Naive thymus-derived CD4-positive, alpha-beta T cell (primary cell): Measurements from ENCODE around the gene YKT6. TPM values are rescaled to one million over a fixed set of nuclear protein-coding genes. Genes with fewer than 3 reads are reported as not detected.

Source experiments
- ATAC-seq: fragments of 150-1000 bp; cut with Tn5 transposase; 2 replicates; pipeline ENCODE4 v1.10.0; 2021; ENCODE audit warnings: mild to moderate bottlenecking, moderate library complexity
- CTCF ChIA-PET: fragments of 350-600 bp; sonication (Branson Sonifier 250); formaldehyde crosslinking; loops from one replicate; lab custom pipeline; 2021; ENCODE audit warnings: antibody characterized with exemption; lab: Charles Lee
- POLR2A ChIA-PET: fragments of 350-600 bp; sonication (Branson Sonifier 250); formaldehyde crosslinking; loops from one replicate; lab custom pipeline; 2021; ENCODE audit warnings: antibody characterized with exemption, inconsistent platforms; lab: Charles Lee
- DNase-seq, 9 donors: peaks; one replicate each; pipeline versions ENCODE4 v3.0.0 to v3.0.0-alpha.2; 2020 to 2022; ENCODE audit warnings: mixed read lengths in 1 of 9
- H3K27ac ChIP-seq: one replicate; pipeline ENCODE4 v1.7.0; 2013; ENCODE audit warnings: mild to moderate bottlenecking, low read depth, low read length, moderate library complexity
- H3K27me3 ChIP-seq, 2 donors: one replicate each; pipeline ENCODE4 v1.7.0; 2013; ENCODE audit warnings: low read length in 2 of 2, mild to moderate bottlenecking in 2 of 2, moderate library complexity in 2 of 2; ENCODE audit not compliant: control insufficient read depth in 2 of 2, insufficient read depth in 2 of 2
- H3K36me3 ChIP-seq, 3 experiments: 1 replicate in 2 of 3; 2 replicates in 1 of 3; pipeline ENCODE4 v1.7.0; 2013; ENCODE audit warnings: low read length in 3 of 3, mild to moderate bottlenecking in 3 of 3, moderate library complexity in 1 of 3; ENCODE audit not compliant: insufficient read depth in 3 of 3, control insufficient read depth in 2 of 3
- H3K4me1 ChIP-seq, 2 donors: one replicate each; pipeline ENCODE4 v1.7.0; 2013; ENCODE audit warnings: low read length in 2 of 2, mild to moderate bottlenecking in 2 of 2, moderate library complexity in 1 of 2; ENCODE audit not compliant: control insufficient read depth in 2 of 2, insufficient read depth in 2 of 2
- H3K4me3 ChIP-seq: 2 replicates; pipeline ENCODE4 v1.7.0; 2013; ENCODE audit warnings: mild to moderate bottlenecking, low read length
- H3K9me3 ChIP-seq, 3 experiments: 1 replicate in 2 of 3; 2 replicates in 1 of 3; pipeline ENCODE4 v1.7.0; 2013; ENCODE audit warnings: low read length in 3 of 3; ENCODE audit not compliant: control insufficient read depth in 2 of 3
- H3K27ac Mint-ChIP-seq, 9 donors: one replicate each; pipeline ENCODE4 v1.8.0; 2020 to 2022; ENCODE audit warnings: mixed read lengths in 9 of 9, mild to moderate bottlenecking in 8 of 9, moderate library complexity in 5 of 9, inconsistent platforms in 2 of 9
- H3K27me3 Mint-ChIP-seq, 5 donors: one replicate each; pipeline ENCODE4 v1.8.0; 2021 to 2022; ENCODE audit warnings: mixed read lengths in 5 of 5, mild to moderate bottlenecking in 1 of 5
- H3K36me3 Mint-ChIP-seq, 5 donors: one replicate each; pipeline ENCODE4 v1.8.0; 2020 to 2022; ENCODE audit warnings: mixed read lengths in 5 of 5, mild to moderate bottlenecking in 3 of 5, inconsistent platforms in 1 of 5
- H3K4me1 Mint-ChIP-seq, 7 donors: one replicate each; pipeline ENCODE4 v1.8.0; 2020 to 2022; ENCODE audit warnings: mixed read lengths in 7 of 7, mild to moderate bottlenecking in 3 of 7, inconsistent platforms in 1 of 7
- H3K4me3 Mint-ChIP-seq, 10 donors: one replicate each; pipeline ENCODE4 v1.8.0; 2020 to 2022; ENCODE audit warnings: mild to moderate bottlenecking in 10 of 10, mixed read lengths in 10 of 10, moderate library complexity in 6 of 10, inconsistent platforms in 2 of 10
- H3K9me3 Mint-ChIP-seq, 11 donors: one replicate each; pipeline ENCODE4 v1.8.0; 2020 to 2022; ENCODE audit warnings: mixed read lengths in 11 of 11, mild to moderate bottlenecking in 4 of 11, inconsistent platforms in 1 of 11, moderate library complexity in 1 of 11
- intact Hi-C, 2 donors: fragments of 100-400 bp; cut with micrococcal nuclease; formaldehyde crosslinking; loops; one replicate each; pipeline ENCODE4 v1.15.1; 2023
- polyA plus RNA-seq, 2 donors: library from polyadenylated mRNA; unstranded; fragments of 300-500 nt; fragmentation: Illumina TruSeq; gene quantifications; one replicate each; pipeline ENCODE4 v1.2.3, GENCODE V29; 2021
- total RNA-seq, 6 experiments: library from RNA in 5 of 6; stranded (reverse) in 5 of 6; gene quantifications; 1 replicate in 5 of 6; 2 replicates in 1 of 6; pipeline ENCODE4 v1.2.3 and lab custom pipeline; 2021 to 2026

Gene YKT6
- total and polyA plus RNA-seq, 7 experiments from 2014 or later: 32.6 to 80.9 (median 59.9) TPM

DNA sequence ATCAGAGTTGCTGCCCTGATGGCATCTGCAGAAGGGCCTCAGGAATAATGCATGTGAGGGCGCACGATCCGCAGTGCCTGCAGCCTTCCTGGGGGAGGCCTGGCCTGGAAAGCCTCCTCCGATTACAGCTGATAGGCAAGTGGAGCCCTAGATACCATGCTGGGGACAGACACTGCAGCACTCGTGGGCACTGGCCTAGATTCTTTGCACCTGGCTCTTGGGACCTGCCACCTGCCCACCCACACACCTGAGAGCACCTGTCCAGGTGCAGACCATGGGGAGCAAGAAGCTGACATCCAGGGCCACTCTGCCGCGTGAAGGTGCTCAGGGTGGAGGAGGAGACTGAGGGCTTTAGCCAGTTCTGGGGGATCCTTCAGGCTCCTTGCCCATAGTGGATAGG lies 14.8 kb downstream of the YKT6 start:
- CTCF ChIA-PET: no interaction called here
- H3K4me3 Mint-ChIP-seq: no peak overlapping the region
- Histone ChIP-seq H3K27me3 (no peaks in the 10 kb centered on the region), H3K4me1 (no peaks in the 10 kb centered on the region), H3K9me3 (no peaks in the 10 kb centered on the region), H3K4me3 (no peak overlapping the region), H3K36me3 (peaks cover 4 to 33% (median 7%) of the 10 kb centered on the region in 3 experiments), H3K27ac (no peak overlapping the region)
- no peaks in the 10 kb centered on the region for H3K9me3 Mint-ChIP-seq
- H3K36me3 Mint-ChIP-seq: peaks cover 3 to 8% (median 5%) of the 10 kb centered on the region in 5 donors
- no peak overlapping the region for H3K27ac Mint-ChIP-seq
- POLR2A ChIA-PET: no interaction called here
- H3K27me3 Mint-ChIP-seq: no peaks in the 10 kb centered on the region
- intact Hi-C loops: no loop called here
- ATAC-seq (no peak), DNase-seq (peak in 1 of 9 donors; percentile 2)
- peaks cover 0 to 1% (median 0%) of the 10 kb centered on the region in 7 donors for H3K4me1 Mint-ChIP-seq

DNA sequence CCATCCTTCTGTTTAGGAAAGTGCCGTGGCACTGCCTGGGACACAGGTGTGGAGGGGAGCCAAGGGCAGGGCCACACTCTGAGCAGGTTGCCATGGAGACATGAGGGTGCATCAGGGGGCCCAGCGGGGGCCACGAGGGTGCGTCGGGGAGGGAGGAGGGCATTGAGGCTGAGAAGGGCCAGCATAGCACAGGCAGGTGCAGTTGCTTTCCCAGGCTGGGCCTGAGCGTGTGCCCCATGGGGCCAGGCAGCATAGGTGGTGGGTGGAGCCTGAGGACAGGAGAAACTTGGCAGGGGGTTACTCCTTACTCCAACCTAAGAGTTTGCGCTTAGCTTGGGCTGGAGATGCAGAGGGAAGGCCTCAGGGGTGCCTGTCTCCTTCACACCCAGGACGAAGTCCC lies 15.2 kb downstream of the YKT6 start:
- Histone ChIP-seq H3K36me3 (peaks cover 1 to 28% (median 4%) of the 10 kb centered on the region in 3 experiments), H3K9me3 (no peaks in the 10 kb centered on the region), H3K4me3 (no peak overlapping the region), H3K27ac (no peak overlapping the region), H3K4me1 (no peaks in the 10 kb centered on the region), H3K27me3 (no peaks in the 10 kb centered on the region)
- DNase-seq (no peak), ATAC-seq (no peak)
- no peaks in the 10 kb centered on the region for H3K9me3 Mint-ChIP-seq
- H3K36me3 Mint-ChIP-seq: peaks cover 0 to 6% (median 4%) of the 10 kb centered on the region in 5 donors
- H3K4me3 Mint-ChIP-seq: no peak overlapping the region
- H3K27ac Mint-ChIP-seq: no peak overlapping the region
- ChIA-PET POLR2A (no interaction called here), CTCF (no interaction called here)
- H3K27me3 Mint-ChIP-seq: no peaks in the 10 kb centered on the region
- intact Hi-C loops: no loop called here
- H3K4me1 Mint-ChIP-seq: peaks cover 0 to 1% (median 0%) of the 10 kb centered on the region in 7 donors

DNA sequence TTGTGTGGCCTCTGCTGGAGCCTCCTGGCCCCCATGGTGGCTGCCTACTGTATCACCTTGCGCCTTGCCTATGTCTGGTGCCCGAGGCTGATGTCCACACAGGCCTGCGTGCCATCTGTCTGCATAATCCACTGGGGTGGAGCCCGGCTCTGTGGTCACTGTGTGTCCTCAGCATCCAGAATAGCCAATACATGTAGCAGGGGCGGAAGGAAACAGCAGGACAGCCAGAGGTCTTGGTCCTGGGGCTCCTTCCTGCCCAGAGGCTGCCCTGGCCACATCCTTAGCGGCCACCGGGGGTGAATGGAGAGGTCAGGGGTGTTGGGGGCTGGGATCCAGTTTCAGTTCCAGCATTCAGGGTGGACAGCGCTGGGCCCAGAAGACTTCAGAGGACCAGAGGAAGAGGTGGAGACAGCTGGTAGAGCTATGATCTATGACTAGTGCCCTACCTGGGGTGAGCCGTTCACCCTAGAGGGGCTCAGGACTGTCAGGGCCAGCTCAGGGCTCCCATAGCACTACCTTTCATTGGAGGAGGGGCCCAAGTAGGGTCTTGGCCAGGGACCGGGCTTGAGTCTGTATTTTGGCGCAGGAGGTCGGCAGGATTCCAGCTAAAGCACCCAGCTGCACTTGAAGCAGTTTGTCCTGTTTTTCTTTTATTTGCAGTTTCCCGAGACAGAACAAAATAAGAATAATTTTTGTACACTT lies 15.9 kb downstream of the YKT6 start:
- H3K36me3 ChIP-seq: peaks cover 0 to 21% (median 0%) of the 10 kb centered on the region in 3 experiments
- H3K9me3 Mint-ChIP-seq: no peaks in the 10 kb centered on the region
- H3K4me3 Mint-ChIP-seq: no peak overlapping the region
- H3K4me3 ChIP-seq: no peak overlapping the region
- peak in 1 of 9 donors; percentile 5 for DNase-seq
- ATAC-seq: no peak
- H3K9me3 ChIP-seq: no peaks in the 10 kb centered on the region
- intact Hi-C loops: no loop called here
- no peak overlapping the region for H3K27ac ChIP-seq
- ChIA-PET POLR2A (interaction anchor here (0.6 kb wide), 1 partner anchor 573 kb away, joined by 3 read pairs; no protein-coding TSS in a partner anchor), CTCF (no interaction called here)
- H3K36me3 Mint-ChIP-seq: peaks cover 0 to 2% (median under 1%) of the 10 kb centered on the region in 5 donors
- H3K4me1 Mint-ChIP-seq: peaks cover 0 to 1% (median 0%) of the 10 kb centered on the region in 7 donors
- no peaks in the 10 kb centered on the region for H3K27me3 Mint-ChIP-seq
- H3K27me3 ChIP-seq: no peaks in the 10 kb centered on the region
- H3K4me1 ChIP-seq: no peaks in the 10 kb centered on the region
- peak overlapping the region in 1 of 9 donors; percentile 62 for H3K27ac Mint-ChIP-seq

DNA sequence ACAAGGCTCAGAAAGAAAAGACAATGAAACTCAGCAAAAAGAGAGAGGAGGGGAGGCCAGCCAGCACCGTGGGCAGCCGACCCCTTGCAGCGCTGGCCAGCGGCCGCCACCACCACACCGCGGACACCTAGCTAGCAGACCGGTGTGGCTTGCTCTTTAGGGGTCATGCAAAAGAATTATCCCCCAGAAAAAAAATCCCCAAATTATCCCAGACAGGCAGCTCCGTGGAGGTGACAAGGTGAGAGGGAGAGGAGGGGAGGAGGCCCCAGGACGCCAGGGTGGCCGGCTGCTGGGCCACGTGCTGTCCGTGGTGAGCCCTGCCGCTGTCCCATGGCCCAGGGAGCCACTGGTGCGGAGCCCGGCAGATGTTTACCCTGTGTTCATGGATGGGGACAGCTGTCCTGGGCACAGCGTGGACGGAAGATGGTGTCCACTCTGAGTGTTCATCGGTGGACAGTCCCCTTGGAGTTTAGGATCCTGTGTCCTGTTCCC lies 16.5 kb downstream of the YKT6 start:
- Mint-ChIP-seq H3K36me3 (peaks cover 0 to 2% (median 0%) of the 10 kb centered on the region in 5 donors), H3K4me1 (peaks cover 0 to 1% (median 0%) of the 10 kb centered on the region in 7 donors), H3K9me3 (no peaks in the 10 kb centered on the region), H3K4me3 (no peak overlapping the region), H3K27me3 (no peaks in the 10 kb centered on the region), H3K27ac (no peak overlapping the region)
- ATAC-seq: no peak
- POLR2A ChIA-PET: interaction anchor here (0.6 kb wide), 1 partner anchor 573 kb away, joined by 3 read pairs; no protein-coding TSS in a partner anchor
- Histone ChIP-seq H3K27ac (no peak overlapping the region), H3K9me3 (no peaks in the 10 kb centered on the region), H3K4me1 (no peaks in the 10 kb centered on the region), H3K4me3 (no peak overlapping the region), H3K27me3 (no peaks in the 10 kb centered on the region), H3K36me3 (peaks cover 0 to 15% (median 0%) of the 10 kb centered on the region in 3 experiments)
- intact Hi-C loops: no loop called here
- no peak for DNase-seq
- CTCF ChIA-PET: no interaction called here

DNA sequence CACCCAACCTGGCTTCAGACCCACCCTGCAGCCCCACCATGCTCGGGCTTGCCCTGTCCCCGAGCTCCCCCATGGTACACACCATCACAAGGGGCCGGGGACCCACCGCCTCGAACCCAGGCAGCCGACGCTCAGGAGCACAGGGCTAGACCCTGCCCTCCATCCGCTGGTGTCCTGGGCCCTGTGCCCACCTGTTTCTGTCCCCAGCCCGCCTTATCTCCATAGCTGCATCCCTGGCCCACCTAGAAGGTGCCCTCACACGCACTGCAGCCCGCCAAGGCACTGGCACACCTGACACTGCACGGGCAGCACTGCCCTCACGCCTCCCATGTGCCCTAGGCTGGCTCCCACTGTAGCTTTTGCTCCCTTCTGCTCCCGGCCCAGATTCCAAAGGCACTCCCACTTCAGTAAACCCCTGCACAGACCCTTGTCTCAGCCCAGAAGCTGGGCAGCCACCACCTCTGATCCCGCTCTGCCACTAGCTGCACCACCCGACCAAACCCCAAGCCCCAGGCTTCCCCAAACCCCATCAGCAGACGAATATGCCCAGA lies 17.1 kb downstream of the YKT6 start:
- no peak for DNase-seq
- Histone ChIP-seq H3K27me3 (no peaks in the 10 kb centered on the region), H3K27ac (no peak overlapping the region), H3K4me1 (no peaks in the 10 kb centered on the region), H3K36me3 (peaks cover 0 to 9% (median 0%) of the 10 kb centered on the region in 3 experiments), H3K4me3 (no peak overlapping the region), H3K9me3 (no peaks in the 10 kb centered on the region)
- Mint-ChIP-seq H3K27ac (no peak overlapping the region), H3K4me1 (peaks cover 0 to 1% (median 0%) of the 10 kb centered on the region in 7 donors), H3K27me3 (no peaks in the 10 kb centered on the region), H3K36me3 (no peaks in the 10 kb centered on the region), H3K9me3 (no peaks in the 10 kb centered on the region), H3K4me3 (no peak overlapping the region)
- CTCF ChIA-PET: no interaction called here
- no peak for ATAC-seq
- POLR2A ChIA-PET: no interaction called here
- intact Hi-C loops: no loop called here

DNA sequence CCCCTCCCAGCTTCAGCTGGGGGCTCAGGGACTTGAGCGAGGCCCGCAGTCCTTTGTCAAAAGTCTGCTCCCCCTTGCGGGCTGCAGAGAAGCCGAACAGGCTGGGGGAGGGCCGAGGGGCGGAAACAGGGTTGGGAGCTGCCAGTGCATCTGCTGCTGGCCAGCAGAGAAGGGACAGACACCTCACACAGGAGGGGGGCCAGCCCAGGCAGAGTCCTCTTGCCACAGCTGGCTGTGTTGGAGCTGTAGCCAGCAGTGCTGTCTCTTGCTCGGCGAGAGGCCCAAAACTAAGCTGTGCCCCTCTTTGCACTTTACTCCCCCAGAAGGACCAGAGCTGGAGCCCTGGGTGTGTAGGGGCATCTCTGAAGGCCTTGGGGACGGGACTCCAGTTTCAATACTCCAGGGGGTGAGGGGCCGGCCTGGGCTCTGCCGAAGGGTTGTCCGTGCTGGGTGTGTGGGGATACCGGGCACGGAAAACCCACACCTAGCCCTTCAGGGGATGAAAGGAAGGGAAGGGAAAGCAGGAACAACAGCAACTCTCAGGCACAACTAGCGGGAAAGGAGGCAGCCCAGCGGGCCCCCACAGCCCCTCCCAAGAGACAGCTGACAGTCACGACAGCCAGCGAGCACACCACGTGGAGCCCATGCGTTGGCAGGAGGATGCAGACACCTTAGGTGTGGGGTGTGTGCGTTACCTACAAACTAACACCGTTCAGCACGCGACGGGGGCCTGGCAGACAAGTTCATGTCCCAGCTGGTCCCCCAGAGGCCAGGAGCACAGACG lies 17.8 kb downstream of the YKT6 start:
- no peak overlapping the region for H3K4me3 ChIP-seq
- intact Hi-C loops: no loop called here
- no peaks in the 10 kb centered on the region for H3K27me3 Mint-ChIP-seq
- no peaks in the 10 kb centered on the region for H3K9me3 ChIP-seq
- no peak for ATAC-seq
- H3K9me3 Mint-ChIP-seq: no peaks in the 10 kb centered on the region
- H3K36me3 Mint-ChIP-seq: no peaks in the 10 kb centered on the region
- peaks cover 0 to 3% (median 0%) of the 10 kb centered on the region in 7 donors for H3K4me1 Mint-ChIP-seq
- no peak overlapping the region for H3K4me3 Mint-ChIP-seq
- ChIA-PET CTCF (interaction anchor here (0.6 to 0.7 kb wide), 2 partner anchors 18 to 316 kb away, joined by 3 read pairs; partner anchors contain the start of gene YKT6), POLR2A (no interaction called here)
- DNase-seq: no peak
- H3K4me1 ChIP-seq: no peaks in the 10 kb centered on the region
- peaks cover 0 to 2% (median 0%) of the 10 kb centered on the region in 3 experiments for H3K36me3 ChIP-seq
- no peak overlapping the region for H3K27ac Mint-ChIP-seq
- no peak overlapping the region for H3K27ac ChIP-seq
- H3K27me3 ChIP-seq: no peaks in the 10 kb centered on the region
